ENCODE data around the gene TARDBP.

The TARDBP gene

DNA sequence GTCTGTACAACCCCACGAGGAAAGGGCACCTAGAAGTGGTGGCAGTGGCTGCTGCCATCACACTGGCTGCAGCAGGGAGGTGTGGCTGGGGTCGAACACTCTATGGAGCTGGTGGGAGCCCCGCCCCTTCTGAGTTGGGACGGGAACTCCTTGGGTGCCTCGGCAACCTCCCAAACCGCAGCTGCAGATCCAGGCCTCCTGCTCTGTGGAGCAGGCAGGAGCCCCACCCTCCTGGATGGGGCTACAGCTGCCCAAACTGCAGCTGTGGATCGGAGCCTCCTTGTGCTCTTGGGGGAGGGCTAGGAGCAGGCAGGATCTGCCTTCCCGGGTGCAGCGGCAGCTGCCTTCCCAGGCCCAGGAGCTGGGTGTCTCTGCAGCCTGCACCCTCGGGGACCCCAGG is 38.9 kb upstream of the TARDBP start:
- TF ChIP-seq, protein P1, sequence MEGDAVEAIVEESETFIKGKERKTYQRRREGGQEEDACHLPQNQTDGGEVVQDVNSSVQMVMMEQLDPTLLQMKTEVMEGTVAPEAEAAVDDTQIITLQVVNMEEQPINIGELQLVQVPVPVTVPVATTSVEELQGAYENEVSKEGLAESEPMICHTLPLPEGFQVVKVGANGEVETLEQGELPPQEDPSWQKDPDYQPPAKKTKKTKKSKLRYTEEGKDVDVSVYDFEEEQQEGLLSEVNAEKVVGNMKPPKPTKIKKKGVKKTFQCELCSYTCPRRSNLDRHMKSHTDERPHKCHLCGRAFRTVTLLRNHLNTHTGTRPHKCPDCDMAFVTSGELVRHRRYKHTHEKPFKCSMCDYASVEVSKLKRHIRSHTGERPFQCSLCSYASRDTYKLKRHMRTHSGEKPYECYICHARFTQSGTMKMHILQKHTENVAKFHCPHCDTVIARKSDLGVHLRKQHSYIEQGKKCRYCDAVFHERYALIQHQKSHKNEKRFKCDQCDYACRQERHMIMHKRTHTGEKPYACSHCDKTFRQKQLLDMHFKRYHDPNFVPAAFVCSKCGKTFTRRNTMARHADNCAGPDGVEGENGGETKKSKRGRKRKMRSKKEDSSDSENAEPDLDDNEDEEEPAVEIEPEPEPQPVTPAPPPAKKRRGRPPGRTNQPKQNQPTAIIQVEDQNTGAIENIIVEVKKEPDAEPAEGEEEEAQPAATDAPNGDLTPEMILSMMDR (IDR thresholded peaks at IDR 0.05; ENCODE audit: low read depth, low read length): no peak
- peak; percentile 59 for DNase-seq (ENCODE audit: extremely low read depth, low read depth)

DNA sequence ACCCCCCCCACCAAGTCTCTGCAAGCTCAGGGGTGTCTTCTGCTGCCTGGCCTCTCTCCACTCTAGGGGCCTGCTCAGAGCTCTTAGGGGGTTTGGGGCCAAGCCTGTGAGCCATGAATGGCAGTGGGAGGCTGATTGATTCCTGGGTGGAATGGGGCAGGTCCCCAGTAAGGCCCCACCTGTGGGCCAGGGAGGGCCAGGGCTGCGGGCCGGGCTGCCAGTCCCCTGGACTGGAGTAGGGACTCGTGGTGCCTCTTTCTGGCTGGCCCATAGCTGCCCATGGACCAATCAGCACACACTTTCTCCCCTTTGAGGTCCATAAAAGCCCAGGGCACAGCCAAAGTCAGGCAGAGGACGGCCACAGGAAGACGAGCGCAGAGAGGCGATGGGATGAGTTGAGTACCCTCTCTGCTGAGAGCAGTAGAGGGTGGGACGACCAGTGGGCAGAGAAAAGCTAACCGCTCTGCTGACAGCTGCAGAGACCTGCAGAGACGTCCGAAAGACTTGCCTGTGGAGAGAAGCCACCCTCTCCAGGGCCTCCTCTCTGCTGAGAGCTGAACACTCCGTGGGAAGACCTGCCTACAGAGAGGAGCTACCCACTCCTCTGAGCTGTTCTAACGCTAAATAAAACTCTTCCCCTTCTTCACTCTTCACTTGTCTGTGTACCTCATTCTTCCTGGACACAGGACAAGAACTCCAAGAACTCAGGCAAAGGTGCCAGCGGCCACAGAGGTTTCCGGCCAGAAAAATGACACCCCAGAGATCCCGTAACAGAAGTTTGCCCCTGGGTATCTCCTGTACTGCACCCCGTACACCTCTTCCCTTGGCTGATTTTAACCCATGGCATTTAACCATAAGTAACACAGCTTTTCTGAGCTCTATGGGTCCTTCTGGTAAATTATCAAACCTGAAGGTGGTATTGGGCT is 38.2 kb upstream of the TARDBP start:
- TF ChIP-seq, protein P1 (IDR thresholded peaks at IDR 0.05; ENCODE audit: low read depth, low read length): no peak
- no peak for DNase-seq (ENCODE audit: extremely low read depth, low read depth)

DNA sequence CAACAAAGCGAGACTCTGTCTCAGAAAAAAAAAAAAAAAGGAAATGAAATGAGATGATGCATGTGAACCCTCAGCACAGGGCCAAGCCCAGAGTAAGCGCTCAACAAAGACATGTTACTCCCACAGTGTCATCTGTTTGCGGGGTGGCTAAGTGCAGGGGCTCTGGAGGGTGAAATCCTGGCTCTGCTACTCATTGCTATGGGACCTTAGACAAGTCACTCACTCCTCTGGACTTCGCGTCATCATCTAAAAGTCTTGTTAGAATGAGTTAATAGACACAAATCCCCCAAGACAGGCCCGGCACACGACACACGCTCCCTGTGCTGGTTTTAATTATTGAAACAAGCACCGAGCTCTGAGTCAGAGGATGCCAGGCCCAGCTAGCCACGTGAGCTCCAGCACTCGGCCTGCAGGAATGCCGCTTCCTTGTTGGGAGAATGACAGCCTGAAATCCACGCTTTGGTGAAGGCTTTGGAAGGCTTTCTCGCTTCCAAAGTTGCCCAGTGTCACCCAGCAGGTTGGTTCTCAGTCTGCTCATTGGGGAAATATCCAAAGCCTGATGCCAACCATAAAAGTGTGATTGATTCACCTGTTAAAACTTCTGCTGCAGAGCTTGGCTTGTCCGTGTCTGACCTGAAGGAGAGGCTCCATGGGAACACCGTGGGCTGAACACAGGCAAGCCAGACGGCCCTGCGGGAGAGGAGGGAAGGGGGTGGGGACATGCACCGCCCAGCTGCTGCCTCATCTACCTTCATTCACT is 36.7 kb upstream of the TARDBP start:
- TF ChIP-seq, protein P1 (IDR thresholded peaks at IDR 0.05; ENCODE audit: low read depth, low read length): no peak
- DNase-seq (ENCODE audit: extremely low read depth, low read depth): peak; percentile 87

DNA sequence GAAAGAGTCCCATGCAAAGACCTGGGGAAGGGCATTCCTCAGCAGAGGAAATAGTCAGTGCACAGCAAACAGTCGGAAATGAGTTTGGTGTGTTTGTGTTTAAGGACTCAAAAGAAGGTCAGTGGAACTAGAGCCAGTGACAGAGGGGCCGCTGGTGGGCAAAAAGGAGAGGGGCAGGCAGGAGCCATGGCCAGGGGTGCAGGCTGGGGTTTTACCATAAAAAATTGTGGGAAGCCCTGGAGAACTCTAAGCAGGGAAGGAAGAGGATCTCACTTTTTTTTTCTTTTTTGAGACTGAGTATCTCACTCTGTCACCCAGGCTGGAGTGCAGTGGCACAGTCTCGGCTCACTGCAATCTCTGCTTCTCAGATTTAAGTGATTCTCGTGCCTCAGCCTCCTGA is 33.7 kb upstream of the TARDBP start:
- DNase-seq (ENCODE audit: extremely low read depth, low read depth): no peak
- TF ChIP-seq, protein P1 (IDR thresholded peaks at IDR 0.05; ENCODE audit: low read depth, low read length): no peak

DNA sequence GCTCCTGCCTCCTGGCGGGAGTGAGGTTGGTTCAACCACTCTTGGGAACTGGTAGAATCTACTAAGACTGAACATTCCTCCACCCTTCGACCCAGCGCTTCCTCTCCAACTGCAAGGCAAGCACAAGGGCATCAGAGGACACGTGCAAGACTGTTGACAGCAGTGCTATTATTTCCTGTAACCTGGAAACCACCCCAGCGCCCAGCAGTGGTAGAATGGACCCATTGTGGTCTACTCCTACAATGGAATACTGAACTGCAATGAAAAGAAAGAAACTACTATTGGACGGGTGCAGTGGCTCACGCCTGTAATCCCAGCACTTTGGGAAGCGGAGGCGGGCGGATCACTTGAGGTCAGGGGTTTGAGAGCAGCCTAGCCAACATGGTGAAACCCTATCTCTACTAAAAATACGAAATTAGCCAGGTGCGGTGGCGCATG is 33.0 kb upstream of the TARDBP start:
- TF ChIP-seq, protein P1 (IDR thresholded peaks at IDR 0.05; ENCODE audit: low read depth, low read length): no peak
- no peak for DNase-seq (ENCODE audit: extremely low read depth, low read depth)

DNA sequence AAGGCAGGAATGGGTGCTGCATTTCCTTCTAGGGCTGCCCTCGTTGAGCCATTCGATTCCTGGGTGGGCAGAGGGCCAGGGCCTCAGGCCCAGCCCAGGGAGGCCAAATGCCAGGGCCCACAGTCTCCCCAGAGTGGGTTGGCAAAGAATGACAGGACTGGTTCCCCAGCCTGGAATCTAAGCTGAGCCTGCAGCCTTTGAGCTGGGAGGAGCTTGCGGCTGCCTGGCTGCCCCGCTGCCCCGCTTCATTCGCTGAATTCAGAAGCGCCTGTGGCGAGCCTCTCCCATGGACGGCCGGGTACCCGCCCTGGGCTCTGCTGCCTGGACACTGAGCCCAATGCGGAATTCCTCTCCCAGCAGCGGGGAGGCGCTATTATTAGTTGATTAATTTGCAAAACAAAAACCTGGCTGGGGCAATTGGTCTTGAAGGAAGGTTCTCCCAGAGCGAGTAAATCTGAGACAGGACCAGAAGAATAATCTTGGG is 32.3 kb upstream of the TARDBP start:
- TF ChIP-seq, protein P1 (IDR thresholded peaks at IDR 0.05; ENCODE audit: low read depth, low read length): peak; percentile 53
- DNase-seq (ENCODE audit: extremely low read depth, low read depth): peak; percentile 71

Data from AG09319 (cell line).